BJ (cell line): Measurements from ENCODE around the gene PTPN7. TPM values are rescaled to one million over a fixed set of nuclear protein-coding genes. Genes with fewer than 3 reads are reported as not detected.
"Not testable (repeated sequence)": the region's sequence is repeated elsewhere in the genome, so short reads cannot be mapped to it uniquely, and the experiment has no call there.

Source experiments
- CTCF ChIA-PET: fragments of 350-600 bp; formaldehyde crosslinking; extraction: SDS; loops from one replicate; lab custom pipeline; 2021; ENCODE audit warnings: antibody characterized with exemption, inconsistent platforms; lab: Yijun Ruan, JAX
- POLR2A ChIA-PET: fragments of 300-600 bp; sonication (Branson Sonifier 250); formaldehyde crosslinking; extraction: SDS; loops from one replicate; lab custom pipeline; 2021; ENCODE audit warnings: antibody characterized with exemption; lab: Charles Lee
- DNase-seq: peaks from one replicate; pipeline ENCODE4 v3.0.0-alpha.2; 2011; ENCODE audit warnings: low read depth
- H3K27me3 ChIP-seq: 2 replicates; pipeline ENCODE4 v1.6.0; 2011; ENCODE audit warnings: low read length; ENCODE audit not compliant: control insufficient read depth, insufficient read depth
- H3K36me3 ChIP-seq: 2 replicates; pipeline ENCODE4 v1.5.1; 2011; ENCODE audit warnings: low read length; ENCODE audit not compliant: control insufficient read depth, insufficient read depth
- H3K4me3 ChIP-seq: 2 replicates; pipeline ENCODE4 v1.5.1; 2011; ENCODE audit warnings: low read depth, mild to moderate bottlenecking, control low read depth, low read length
- CTCF ChIP-seq: IDR thresholded peaks from 2 replicates; pipeline ENCODE4 v1.5.1; 2011; ENCODE audit warnings: low read depth, mild to moderate bottlenecking, control low read depth, inconsistent platforms, low read length, moderate library complexity; ENCODE audit not compliant: insufficient read depth
- polyA plus RNA-seq: library from polyadenylated mRNA; depleted of rRNA; stranded (reverse); fragments of >200 nt; gene quantifications from 2 replicates; pipeline ENCODE4 v1.2.3, GENCODE V29; 2011

PTPN7 gene
- polyA plus RNA-seq, 1 experiment = not detected

GRCh38 chr1:202144402-202145067 lies 15.9 kb downstream of the PTPN7 start, which contains the start of gene ARL8A:
TSS of gene ARL8A (minus strand) at chr1:202144737. CDS start at chr1:202144572, 165 bp downstream.
- no peaks in the 10 kb centered on the region for H3K36me3 ChIP-seq
- POLR2A ChIA-PET = no interaction called here
- CTCF ChIA-PET = interaction anchor here (1.0 to 2.4 kb wide), 3 partner anchors 10 to 49 kb away, joined by 3 to 17 read pairs (median 5); partner anchors contain the start of gene LGR6
- H3K4me3 ChIP-seq = peak within 1 kb of the TSS; percentile 76
- peaks cover 4% of the 10 kb centered on the region for H3K27me3 ChIP-seq
- DNase-seq = no peak
- TF ChIP-seq CTCF = no peak

- POLR2A ChIA-PET = no interaction called here
Measured at GRCh38 chr1:202143768-202144401, 16.5 kb downstream of the PTPN7 start.

DNA sequence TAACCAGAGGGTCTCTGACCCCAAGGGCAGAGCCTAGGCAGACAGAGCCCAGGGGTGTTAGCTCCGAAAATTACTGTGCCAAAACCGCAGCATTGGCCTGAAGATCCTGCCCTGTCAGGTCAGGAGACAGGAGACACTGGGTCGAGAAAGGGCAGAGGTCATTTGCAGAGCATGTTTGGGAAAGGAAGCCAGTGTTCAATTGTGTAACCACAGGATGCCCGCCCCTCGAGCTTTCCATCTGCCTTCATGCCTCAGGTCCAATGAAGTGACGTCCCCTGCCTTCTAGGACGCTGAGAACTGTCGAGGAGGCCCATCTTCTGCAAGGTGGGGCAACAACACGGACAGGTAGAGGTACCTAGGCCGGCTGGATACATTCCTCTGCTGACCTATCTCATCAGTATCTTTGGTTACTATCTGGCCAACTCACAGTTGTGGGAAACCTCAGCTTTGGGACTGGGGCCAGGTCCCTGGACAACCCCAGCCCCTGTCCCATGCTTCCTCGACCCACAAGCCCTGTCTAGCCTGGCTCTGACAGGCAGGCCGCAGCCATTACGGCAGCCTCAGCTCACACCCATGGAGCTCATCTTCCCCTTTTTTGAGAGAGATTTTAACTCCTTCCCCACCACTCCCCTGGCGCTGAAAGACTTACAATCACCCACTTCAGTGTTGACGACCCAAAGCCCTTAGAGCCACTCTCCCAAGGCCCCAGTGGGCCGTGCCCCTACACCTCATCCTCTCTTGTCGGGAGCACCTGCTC lies 17.2 kb downstream of the PTPN7 start:
- no peak for TF ChIP-seq CTCF
- ChIA-PET CTCF (interaction anchor here (0.9 to 2.4 kb wide), 5 partner anchors 8 to 42 kb away, joined by 3 to 17 read pairs (median 4); no protein-coding TSS in a partner anchor), POLR2A (no interaction called here)
- H3K4me3 ChIP-seq = peak overlapping the region; percentile 76
- H3K27me3 ChIP-seq = peaks cover 4% of the 10 kb centered on the region
- DNase-seq = no peak
- H3K36me3 ChIP-seq = no peaks in the 10 kb centered on the region

More at GRCh38 chr1:202143768-202144401, 16.5 kb downstream of the PTPN7 start:
- TF ChIP-seq CTCF = no peak
- DNase-seq = no peak
- Histone ChIP-seq H3K4me3 (peak overlapping the region; percentile 76), H3K36me3 (no peaks in the 10 kb centered on the region), H3K27me3 (peaks cover 4% of the 10 kb centered on the region)
- CTCF ChIA-PET = interaction anchor here (0.9 to 2.4 kb wide), 6 partner anchors 9 to 49 kb away, joined by 3 to 17 read pairs (median 4); partner anchors contain the start of gene LGR6

GRCh38 chr1:202141468-202141867 lies 18.9 kb downstream of the PTPN7 start:
- DNase-seq, H3K4me3 ChIP-seq, H3K27me3 ChIP-seq, POLR2A ChIA-PET, H3K36me3 ChIP-seq: not testable (repeated sequence)
- CTCF ChIA-PET = interaction anchor here (0.9 to 1.2 kb wide), 2 partner anchors 10 to 141 kb away, joined by 3 read pairs; no protein-coding TSS in a partner anchor

- CTCF ChIA-PET = interaction anchor here (1.2 kb wide), 1 partner anchor 141 kb away, joined by 3 read pairs; no protein-coding TSS in a partner anchor
- Histone ChIP-seq H3K27me3 (no peaks in the 10 kb centered on the region), H3K4me3 (no peak overlapping the region), H3K36me3 (peaks cover 3% of the 10 kb centered on the region)
- no peak for DNase-seq
- POLR2A ChIA-PET = no interaction called here
- TF ChIP-seq CTCF = no peak
Measured at GRCh38 chr1:202140833-202141232, 19.6 kb downstream of the PTPN7 start.
